NCI-H2107 treated with DMSO at 0.1 percent for 48 hours (cell line): ENCODE results near the gene ACOT11.

ENCODE experiments used
- DNase-seq: peaks from one replicate; lab custom pipeline; 2025; ENCODE audit not compliant: unreplicated experiment; lab: John Stamatoyannopoulos, UW

The ACOT11 gene

GRCh38 chr1:54640863-54641836 lies 93.1 kb downstream of the ACOT11 start, which contains the start of gene MROH7:
TSS of gene MROH7 (plus strand) at chr1:54641786. CDS start at chr1:54652927, 11,141 bp downstream.
- DNase-seq, result no peak

GRCh38 chr1:54643736-54644135 lies 95.7 kb downstream of the ACOT11 start:
- no peak for DNase-seq

- no peak for DNase-seq
These were observed 98.0 kb downstream of the ACOT11 start for GRCh38 chr1:54645806-54646676.

GRCh38 chr1:54649130-54649898 lies 101.3 kb downstream of the ACOT11 start:
- DNase-seq, result no peak

- no peak for DNase-seq
These were observed 101.9 kb downstream of the ACOT11 start for GRCh38 chr1:54649921-54650320.

- no peak for DNase-seq
These were observed 102.4 kb downstream of the ACOT11 start for GRCh38 chr1:54650417-54650816.

- no peak for DNase-seq
These were observed 103.6 kb downstream of the ACOT11 start for GRCh38 chr1:54651608-54652007.

- no peak for DNase-seq
These were observed 104.1 kb downstream of the ACOT11 start for GRCh38 chr1:54652168-54652567.

- no peak for DNase-seq
These were observed 105.0 kb downstream of the ACOT11 start for GRCh38 chr1:54653036-54653435.

- no peak for DNase-seq
These were observed 110.3 kb downstream of the ACOT11 start for GRCh38 chr1:54658164-54658913.
